NT2/D1 (cell line): ENCODE results near the gene IGF1R.

Experiments used
- DNase-seq: peaks from one replicate; pipeline ENCODE4 v3.0.0-alpha.2; 2011; ENCODE audit warnings: low read depth, low spot score
- H3K27me3 ChIP-seq: 2 replicates; pipeline ENCODE4 v1.6.0; 2011; ENCODE audit warnings: mild to moderate bottlenecking; ENCODE audit not compliant: insufficient read length, insufficient read depth
- H3K36me3 ChIP-seq: 2 replicates; pipeline ENCODE4 v1.6.1; 2011; ENCODE audit warnings: mild to moderate bottlenecking, low read length, mixed read lengths; ENCODE audit not compliant: insufficient read depth, insufficient read length
- H3K4me1 ChIP-seq: 2 replicates; pipeline ENCODE4 v1.5.1; 2011; ENCODE audit not compliant: insufficient read depth, insufficient read length
- H3K4me3 ChIP-seq: 2 replicates; pipeline ENCODE4 v1.5.1; 2011; ENCODE audit warnings: low read depth; ENCODE audit not compliant: insufficient read length
- H3K9ac ChIP-seq: 2 replicates; pipeline ENCODE4 v1.6.0; 2011; ENCODE audit warnings: low read depth; ENCODE audit not compliant: insufficient read length
- H3K9me3 ChIP-seq: 2 replicates; pipeline ENCODE4 v1.5.1; 2011; ENCODE audit warnings: mild to moderate bottlenecking, low read length; ENCODE audit not compliant: insufficient read depth
- SUZ12 ChIP-seq: IDR thresholded peaks from 2 replicates; pipeline ENCODE4 v1.6.1; 2011; ENCODE audit not compliant: insufficient read length, insufficient read depth; ENCODE audit errors: extremely low read depth
- YY1 ChIP-seq: IDR thresholded peaks from 2 replicates; pipeline ENCODE4 v1.6.1; 2011; ENCODE audit not compliant: insufficient read length, insufficient read depth
- ZNF274 ChIP-seq: IDR thresholded peaks from 2 replicates; pipeline ENCODE4 v1.6.1; 2011; ENCODE audit warnings: mild to moderate bottlenecking, low read depth, low read length

IGF1R gene

GRCh38 chr15:98872774-98873173 lies 224.4 kb downstream of the IGF1R start:
- TF ChIP-seq SUZ12 (no peak), ZNF274 (no peak), YY1 (no peak)
- no peak for DNase-seq
- Histone ChIP-seq H3K36me3 (no peaks in the 10 kb centered on the region), H3K9me3 (peaks cover 8% of the 10 kb centered on the region; the same call in 1 of the 2 replicates), H3K9ac (no peak overlapping the region), H3K4me3 (no peak overlapping the region), H3K27me3 (no peaks in the 10 kb centered on the region), H3K4me1 (peaks cover 4% of the 10 kb centered on the region)

DNA sequence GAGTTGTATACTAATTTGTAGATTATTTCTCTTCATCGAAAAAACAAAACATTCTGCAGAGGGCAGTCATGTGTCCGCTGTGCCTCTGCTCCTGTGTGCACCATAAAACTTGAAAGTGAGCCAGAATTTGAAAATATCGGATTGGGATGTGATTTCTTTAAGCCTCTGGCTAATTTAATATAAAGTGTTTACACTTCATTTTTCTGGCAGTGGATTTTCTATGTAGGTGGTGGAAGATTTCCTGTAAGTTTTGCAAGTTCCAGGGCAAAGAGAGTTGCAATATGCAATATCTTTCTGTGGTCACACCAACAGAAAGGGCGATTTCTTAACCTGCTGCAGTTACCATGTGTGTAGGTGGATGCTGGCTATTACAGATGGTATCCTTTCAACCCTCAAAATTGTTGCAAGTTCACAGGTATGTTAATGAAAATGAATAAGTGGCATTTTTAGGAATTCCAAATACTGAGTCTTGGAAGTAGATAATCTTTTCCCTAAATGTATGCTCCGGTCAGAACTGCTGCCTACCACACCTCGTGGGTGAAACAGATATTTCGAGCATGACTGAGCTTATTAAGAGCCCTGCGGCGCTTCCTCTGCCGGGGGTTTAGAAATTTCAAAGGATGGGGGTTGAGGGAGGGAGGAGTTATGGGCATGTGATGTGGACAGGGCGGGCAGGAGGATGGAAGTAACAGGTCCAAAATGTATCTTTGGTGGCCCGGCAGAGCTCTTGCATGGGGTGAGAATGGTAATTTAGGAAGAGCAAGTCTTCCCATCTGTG lies 225.3 kb downstream of the IGF1R start:
- no peak for DNase-seq
- Histone ChIP-seq H3K36me3 (no peaks in the 10 kb centered on the region), H3K4me1 (peaks cover 4% of the 10 kb centered on the region)

GRCh38 chr15:98874370-98874769 lies 226.0 kb downstream of the IGF1R start:
- DNase-seq = no peak
- Histone ChIP-seq H3K36me3 (no peaks in the 10 kb centered on the region), H3K4me3 (no peak overlapping the region), H3K27me3 (no peaks in the 10 kb centered on the region), H3K9me3 (no peaks in the 10 kb centered on the region), H3K9ac (no peak overlapping the region), H3K4me1 (peaks cover 4% of the 10 kb centered on the region)
- TF ChIP-seq ZNF274 (no peak), SUZ12 (no peak), YY1 (no peak)

More for the DNA sequence above, 225.3 kb downstream of the IGF1R start:
- Histone ChIP-seq H3K9ac (no peak overlapping the region), H3K4me3 (no peak overlapping the region), H3K27me3 (no peaks in the 10 kb centered on the region), H3K9me3 (peaks cover 4% of the 10 kb centered on the region; the same call in 1 of the 2 replicates)
- TF ChIP-seq ZNF274 (no peak), SUZ12 (no peak), YY1 (no peak)

DNA sequence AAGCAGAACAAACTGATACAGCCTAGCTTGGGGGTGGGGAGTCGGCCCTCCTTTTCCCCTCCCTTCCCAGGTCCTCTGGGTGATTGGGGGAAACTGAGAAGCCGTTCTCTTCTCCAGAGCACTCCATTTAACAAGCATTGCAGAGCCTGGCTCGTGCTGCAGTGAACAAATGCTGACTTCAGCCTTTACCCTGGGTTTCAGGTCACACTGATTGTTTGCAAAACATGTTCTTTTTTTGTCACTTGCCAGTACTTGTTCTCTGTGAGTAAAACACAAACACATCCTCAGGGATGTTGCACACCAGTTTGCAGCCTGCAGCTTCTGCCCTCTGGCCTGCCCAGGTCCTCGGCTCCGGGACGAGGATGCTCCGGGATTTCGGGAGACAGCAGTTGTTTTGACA lies 226.4 kb downstream of the IGF1R start:
- Histone ChIP-seq H3K27me3 (no peaks in the 10 kb centered on the region), H3K9ac (no peak overlapping the region), H3K9me3 (no peaks in the 10 kb centered on the region), H3K4me3 (no peak overlapping the region), H3K4me1 (peaks cover 4% of the 10 kb centered on the region), H3K36me3 (no peaks in the 10 kb centered on the region)
- TF ChIP-seq YY1 (no peak), SUZ12 (no peak), ZNF274 (no peak)
- no peak for DNase-seq

DNA sequence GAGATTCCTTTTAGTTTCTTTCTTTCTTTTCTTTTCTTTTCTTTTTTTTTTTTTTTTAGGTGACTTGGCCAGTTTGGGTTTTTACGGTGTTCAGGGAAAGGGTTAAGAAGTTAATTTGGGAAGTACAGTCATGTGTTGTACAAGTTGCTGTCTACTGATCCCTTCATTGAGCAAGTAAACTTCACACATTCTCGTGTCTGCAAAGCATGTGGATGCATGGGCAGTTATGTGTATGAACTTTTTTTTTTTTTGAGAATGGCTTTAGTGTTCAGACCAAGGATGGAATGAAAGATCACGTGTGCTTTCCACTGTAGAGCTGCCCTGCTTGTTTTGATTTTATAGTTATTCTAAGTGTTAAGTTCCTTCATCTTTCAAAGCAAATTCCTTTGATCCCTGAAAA lies 227.0 kb downstream of the IGF1R start:
- DNase-seq = no peak

GRCh38 chr15:98876451-98877369 lies 228.4 kb downstream of the IGF1R start:
- Histone ChIP-seq H3K9me3 (no peaks in the 10 kb centered on the region), H3K4me3 (no peak overlapping the region), H3K36me3 (no peaks in the 10 kb centered on the region), H3K4me1 (peaks cover 4% of the 10 kb centered on the region), H3K27me3 (no peaks in the 10 kb centered on the region), H3K9ac (no peak overlapping the region)
- TF ChIP-seq YY1 (no peak), ZNF274 (no peak), SUZ12 (no peak)
- DNase-seq = no peak

More for the DNA sequence above, 227.0 kb downstream of the IGF1R start:
- Histone ChIP-seq H3K4me1 (peaks cover 4% of the 10 kb centered on the region), H3K27me3 (no peaks in the 10 kb centered on the region), H3K9me3 (no peaks in the 10 kb centered on the region), H3K9ac (no peak overlapping the region), H3K4me3 (no peak overlapping the region), H3K36me3 (no peaks in the 10 kb centered on the region)
- TF ChIP-seq YY1 = no peak
- TF ChIP-seq SUZ12 = no peak
- no peak for TF ChIP-seq ZNF274

DNA sequence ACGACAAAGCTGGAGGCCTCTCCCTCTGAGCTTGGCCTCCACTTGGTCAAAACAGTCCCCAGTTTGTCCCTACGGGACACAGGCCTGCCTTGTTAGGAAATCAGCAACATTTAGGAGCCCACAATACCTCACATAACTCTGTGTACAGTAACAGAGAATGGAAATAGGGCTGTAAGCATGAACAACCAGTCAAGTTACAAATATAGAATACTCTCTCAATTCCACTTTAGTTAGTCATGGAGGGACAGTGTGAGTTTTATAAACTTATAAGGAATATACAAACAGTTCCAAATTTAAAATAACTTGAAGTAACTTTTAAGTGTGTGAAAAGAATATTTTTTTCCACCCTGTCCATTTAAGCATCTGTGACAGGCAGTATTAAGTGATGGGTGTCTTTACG lies 229.8 kb downstream of the IGF1R start:
- H3K4me1 ChIP-seq = peaks cover 4% of the 10 kb centered on the region
- no peak for DNase-seq
- H3K36me3 ChIP-seq = no peaks in the 10 kb centered on the region
- no peak for TF ChIP-seq YY1
- no peak overlapping the region for H3K9ac ChIP-seq
- no peaks in the 10 kb centered on the region for H3K27me3 ChIP-seq
- H3K4me3 ChIP-seq = no peak overlapping the region
- no peaks in the 10 kb centered on the region for H3K9me3 ChIP-seq
